ENCODE measurements around the gene TCF7L2.

TCF7L2 gene

GRCh38 chr10:113041324-113041723 lies 91.3 kb downstream of the TCF7L2 start:
- no peak overlapping the region for H3K4me3 Mint-ChIP-seq
- DNase-seq = no peak
- H3K9me3 Mint-ChIP-seq = no peaks in the 10 kb centered on the region

GRCh38 chr10:113041841-113042750 lies 92.0 kb downstream of the TCF7L2 start:
- DNase-seq = no peak
- no peaks in the 10 kb centered on the region for H3K9me3 Mint-ChIP-seq
- H3K4me1 Mint-ChIP-seq (ENCODE audit: low read depth) = no peaks in the 10 kb centered on the region
- H3K4me3 Mint-ChIP-seq = no peak overlapping the region
- H3K36me3 Mint-ChIP-seq (ENCODE audit: low read depth) = no peaks in the 10 kb centered on the region
- peaks cover 7% of the 10 kb centered on the region for H3K27me3 Mint-ChIP-seq
- H3K27ac Mint-ChIP-seq = no peak overlapping the region

More at GRCh38 chr10:113041324-113041723, 91.3 kb downstream of the TCF7L2 start:
- no peak overlapping the region for H3K27ac Mint-ChIP-seq
- H3K27me3 Mint-ChIP-seq = peaks cover 7% of the 10 kb centered on the region
- H3K36me3 Mint-ChIP-seq (ENCODE audit: low read depth) = no peaks in the 10 kb centered on the region
- no peaks in the 10 kb centered on the region for H3K4me1 Mint-ChIP-seq (ENCODE audit: low read depth)

- Mint-ChIP-seq H3K36me3 (ENCODE audit: low read depth) (no peaks in the 10 kb centered on the region), H3K27ac (no peak overlapping the region), H3K4me3 (no peak overlapping the region), H3K4me1 (ENCODE audit: low read depth) (no peaks in the 10 kb centered on the region), H3K9me3 (no peaks in the 10 kb centered on the region), H3K27me3 (peaks cover 7% of the 10 kb centered on the region)
- no peak for DNase-seq
Measured at GRCh38 chr10:113042868-113043267, 92.8 kb downstream of the TCF7L2 start.

- H3K27me3 Mint-ChIP-seq = peaks cover 8% of the 10 kb centered on the region
- no peaks in the 10 kb centered on the region for H3K9me3 Mint-ChIP-seq
- H3K27ac Mint-ChIP-seq = no peak overlapping the region
- no peak overlapping the region for H3K4me3 Mint-ChIP-seq
- no peak for DNase-seq
- no peaks in the 10 kb centered on the region for H3K4me1 Mint-ChIP-seq (ENCODE audit: low read depth)
- H3K36me3 Mint-ChIP-seq (ENCODE audit: low read depth) = no peaks in the 10 kb centered on the region
Measured at GRCh38 chr10:113044016-113044755, 94.1 kb downstream of the TCF7L2 start.

GRCh38 chr10:113045147-113046055 lies 95.4 kb downstream of the TCF7L2 start:
- H3K27ac Mint-ChIP-seq = no peak overlapping the region
- H3K4me3 Mint-ChIP-seq = no peak overlapping the region
- H3K36me3 Mint-ChIP-seq (ENCODE audit: low read depth) = no peaks in the 10 kb centered on the region
- no peak for DNase-seq
- H3K9me3 Mint-ChIP-seq = no peaks in the 10 kb centered on the region
- H3K27me3 Mint-ChIP-seq = peaks cover 13% of the 10 kb centered on the region
- H3K4me1 Mint-ChIP-seq (ENCODE audit: low read depth) = peaks cover 6% of the 10 kb centered on the region

- Mint-ChIP-seq H3K4me3 (no peak overlapping the region), H3K4me1 (ENCODE audit: low read depth) (peaks cover 19% of the 10 kb centered on the region), H3K36me3 (ENCODE audit: low read depth) (no peaks in the 10 kb centered on the region), H3K9me3 (no peaks in the 10 kb centered on the region), H3K27me3 (peaks cover 20% of the 10 kb centered on the region), H3K27ac (no peak overlapping the region)
- no peak for DNase-seq
Measured at GRCh38 chr10:113047151-113047550, 97.1 kb downstream of the TCF7L2 start.

- no peaks in the 10 kb centered on the region for H3K9me3 Mint-ChIP-seq
- no peak for DNase-seq
- peaks cover 23% of the 10 kb centered on the region for H3K27me3 Mint-ChIP-seq
- peaks cover 19% of the 10 kb centered on the region for H3K4me1 Mint-ChIP-seq (ENCODE audit: low read depth)
- no peak overlapping the region for H3K27ac Mint-ChIP-seq
- no peak overlapping the region for H3K4me3 Mint-ChIP-seq
- H3K36me3 Mint-ChIP-seq (ENCODE audit: low read depth) = no peaks in the 10 kb centered on the region
Measured at GRCh38 chr10:113047605-113047962, 97.5 kb downstream of the TCF7L2 start.

- Mint-ChIP-seq H3K27ac (no peak overlapping the region), H3K27me3 (peaks cover 28% of the 10 kb centered on the region), H3K9me3 (no peaks in the 10 kb centered on the region), H3K4me3 (no peak overlapping the region), H3K36me3 (ENCODE audit: low read depth) (no peaks in the 10 kb centered on the region), H3K4me1 (ENCODE audit: low read depth) (peaks cover 19% of the 10 kb centered on the region)
- no peak for DNase-seq
Measured at GRCh38 chr10:113047963-113048781, 98.1 kb downstream of the TCF7L2 start.

- Mint-ChIP-seq H3K27ac (no peak overlapping the region), H3K36me3 (ENCODE audit: low read depth) (no peaks in the 10 kb centered on the region), H3K4me3 (no peak overlapping the region), H3K27me3 (peaks cover 29% of the 10 kb centered on the region), H3K9me3 (no peaks in the 10 kb centered on the region), H3K4me1 (ENCODE audit: low read depth) (peaks cover 19% of the 10 kb centered on the region)
- DNase-seq = no peak
Measured at GRCh38 chr10:113049881-113050280, 99.8 kb downstream of the TCF7L2 start.

GRCh38 chr10:113052076-113052830 lies 102.2 kb downstream of the TCF7L2 start:
- DNase-seq = no peak
- no peak overlapping the region for H3K27ac Mint-ChIP-seq
- no peaks in the 10 kb centered on the region for H3K36me3 Mint-ChIP-seq (ENCODE audit: low read depth)
- H3K9me3 Mint-ChIP-seq = no peaks in the 10 kb centered on the region
- H3K27me3 Mint-ChIP-seq = peaks cover 31% of the 10 kb centered on the region
- peaks cover 19% of the 10 kb centered on the region for H3K4me1 Mint-ChIP-seq (ENCODE audit: low read depth)
- H3K4me3 Mint-ChIP-seq = no peak overlapping the region

GRCh38 chr10:113053091-113053490 lies 103.0 kb downstream of the TCF7L2 start:
- no peak overlapping the region for H3K4me3 Mint-ChIP-seq

GRCh38 chr10:113053881-113054280 lies 103.8 kb downstream of the TCF7L2 start:
- no peak overlapping the region for H3K4me3 Mint-ChIP-seq
- peaks cover 31% of the 10 kb centered on the region for H3K27me3 Mint-ChIP-seq
- H3K9me3 Mint-ChIP-seq = no peaks in the 10 kb centered on the region
- DNase-seq = no peak
- H3K36me3 Mint-ChIP-seq (ENCODE audit: low read depth) = no peaks in the 10 kb centered on the region
- no peak overlapping the region for H3K27ac Mint-ChIP-seq
- H3K4me1 Mint-ChIP-seq (ENCODE audit: low read depth) = peaks cover 19% of the 10 kb centered on the region

More at GRCh38 chr10:113053091-113053490, 103.0 kb downstream of the TCF7L2 start:
- Mint-ChIP-seq H3K27me3 (peaks cover 31% of the 10 kb centered on the region), H3K27ac (no peak overlapping the region), H3K36me3 (ENCODE audit: low read depth) (no peaks in the 10 kb centered on the region), H3K4me1 (ENCODE audit: low read depth) (peaks cover 19% of the 10 kb centered on the region), H3K9me3 (no peaks in the 10 kb centered on the region)
- DNase-seq = no peak

GRCh38 chr10:113055458-113055857 lies 105.4 kb downstream of the TCF7L2 start:
- no peak overlapping the region for H3K4me3 Mint-ChIP-seq
- no peaks in the 10 kb centered on the region for H3K36me3 Mint-ChIP-seq (ENCODE audit: low read depth)
- H3K27me3 Mint-ChIP-seq = peaks cover 25% of the 10 kb centered on the region
- no peak for DNase-seq
- H3K9me3 Mint-ChIP-seq = no peaks in the 10 kb centered on the region
- H3K27ac Mint-ChIP-seq = no peak overlapping the region
- H3K4me1 Mint-ChIP-seq (ENCODE audit: low read depth) = peaks cover 12% of the 10 kb centered on the region
